Uterus (tissue), 4 donors: ENCODE measurements around the gene CHID1. TPM values are rescaled to one million over a fixed set of nuclear protein-coding genes. Genes with fewer than 3 reads are reported as not detected.
A peak's percentile ranks its signal among the peaks of the same experiment; 100 is the strongest.

Source experiments
- DNase-seq, 2 donors: peaks; one replicate each; pipeline ENCODE4 v3.0.0-alpha.2; 2019 to 2020
- H3K27ac ChIP-seq, 2 donors: fragments of 200-600 bp; sonication (generic); 1 replicate in 1 of 2; 2 replicates in 1 of 2; pipeline ENCODE4 v1.5.1; 2016 to 2018
- H3K27me3 ChIP-seq, 2 donors: fragments of 200-600 bp; sonication (generic); one replicate each; pipeline ENCODE4 v1.5.1; 2018 to 2019; ENCODE audit warnings: control low read depth in 1 of 2
- H3K36me3 ChIP-seq, 2 donors: fragments of 200-600 bp; sonication (generic); one replicate each; pipeline ENCODE4 v1.5.1; 2019; ENCODE audit warnings: control low read depth in 1 of 2
- H3K4me1 ChIP-seq, 2 donors: fragments of 200-600 bp; sonication (generic); one replicate each; pipeline ENCODE4 v1.5.1; 2018 to 2019; ENCODE audit warnings: control low read depth in 1 of 2
- H3K4me3 ChIP-seq, 2 donors: fragments of 200-600 bp; sonication (generic); 1 replicate in 1 of 2; 2 replicates in 1 of 2; pipeline ENCODE4 v1.5.1; 2018 to 2019; ENCODE audit warnings: mild to moderate bottlenecking in 1 of 2
- H3K9me3 ChIP-seq, 2 donors: fragments of 200-600 bp; sonication (generic); one replicate each; pipeline ENCODE4 v1.5.1; 2019; ENCODE audit warnings: control low read depth in 1 of 2
- POLR2A ChIP-seq, 2 donors: fragments of 450-650 bp; IDR thresholded peaks; one replicate each; pipeline ENCODE4 v1.6.1; 2016; ENCODE audit warnings: antibody characterized with exemption in 2 of 2, mild to moderate bottlenecking in 1 of 2, moderate library complexity in 1 of 2
- intact Hi-C: fragments of 100-400 bp; cut with DNase I; formaldehyde crosslinking; loops from one replicate; pipeline ENCODE4 v1.15.1; 2023; ENCODE audit warnings: low total_unique reads
- total RNA-seq, 4 donors: library from RNA; depleted of rRNA in 3 of 4; stranded (reverse); fragments of >200 nt in 3 of 4; gene quantifications; one replicate each; pipeline versions ENCODE4 v1.1.0 to v1.2.4, GENCODE V29; 2014 to 2023
- TF ChIP-seq, protein P1 (sequence below), 4 experiments: fragments of 200-600 bp in 2 of 4; fragments of 450-650 bp in 2 of 4; sonication (generic) in 2 of 4; IDR thresholded peaks; one replicate each; pipeline ENCODE4 v1.5.1; 2016 to 2019; ENCODE audit warnings: antibody characterized with exemption in 4 of 4, mild to moderate bottlenecking in 2 of 4, moderate library complexity in 1 of 4
- donor health status: DM: yes; HTN: yes; CAD: no.

Gene CHID1
- total RNA-seq, 4 donors from 2014 or later = 20.3 to 57.9 (median 48.4) TPM

DNA sequence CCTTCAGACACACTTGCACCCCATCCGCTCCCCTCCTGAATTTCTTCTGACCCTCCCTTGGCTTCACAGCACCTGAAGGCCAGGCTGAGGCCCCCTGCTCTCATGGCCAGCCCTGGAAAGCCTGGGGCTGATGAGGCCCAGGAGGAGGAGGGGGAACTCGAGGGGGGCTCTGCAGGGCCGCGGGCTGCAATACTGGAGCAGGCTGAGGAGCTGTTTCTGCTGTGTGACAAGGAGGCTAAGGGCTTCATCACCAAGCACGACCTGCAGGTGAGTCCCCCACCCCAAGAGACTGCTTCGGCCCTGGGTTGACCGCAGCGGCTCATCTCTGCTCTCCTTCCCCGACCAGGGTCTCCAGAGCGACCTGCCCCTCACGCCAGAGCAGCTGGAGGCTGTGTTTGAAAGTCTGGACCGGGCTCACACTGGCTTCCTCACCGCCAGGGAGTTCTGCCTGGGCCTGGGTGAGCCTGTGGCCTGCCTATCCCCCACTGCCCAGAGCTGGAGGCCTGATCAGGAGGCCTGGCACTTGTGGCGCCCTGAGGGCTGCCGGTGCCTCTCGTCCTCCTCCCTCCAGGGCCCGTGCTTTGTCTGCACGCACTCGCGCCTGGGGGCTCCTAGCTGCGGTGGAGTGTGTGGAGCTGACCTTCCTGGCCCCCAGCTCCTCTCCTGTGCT lies 82.0 kb downstream of the CHID1 start:
- intact Hi-C loops = no loop called here
- no peak overlapping the region for H3K4me3 ChIP-seq
- peaks cover 20 to 24% of the 10 kb centered on the region in 2 donors for H3K27me3 ChIP-seq
- peak overlapping the region; percentile 11 to 53 for H3K27ac ChIP-seq
- H3K4me1 ChIP-seq = peaks cover 0 to 50% of the 10 kb centered on the region in 2 donors
- H3K9me3 ChIP-seq = no peaks in the 10 kb centered on the region
- no peak for DNase-seq
- TF ChIP-seq POLR2A (IDR thresholded peaks at IDR 0.05) = peak in 1 of 2 donors; percentile 8
- TF ChIP-seq, protein P1, sequence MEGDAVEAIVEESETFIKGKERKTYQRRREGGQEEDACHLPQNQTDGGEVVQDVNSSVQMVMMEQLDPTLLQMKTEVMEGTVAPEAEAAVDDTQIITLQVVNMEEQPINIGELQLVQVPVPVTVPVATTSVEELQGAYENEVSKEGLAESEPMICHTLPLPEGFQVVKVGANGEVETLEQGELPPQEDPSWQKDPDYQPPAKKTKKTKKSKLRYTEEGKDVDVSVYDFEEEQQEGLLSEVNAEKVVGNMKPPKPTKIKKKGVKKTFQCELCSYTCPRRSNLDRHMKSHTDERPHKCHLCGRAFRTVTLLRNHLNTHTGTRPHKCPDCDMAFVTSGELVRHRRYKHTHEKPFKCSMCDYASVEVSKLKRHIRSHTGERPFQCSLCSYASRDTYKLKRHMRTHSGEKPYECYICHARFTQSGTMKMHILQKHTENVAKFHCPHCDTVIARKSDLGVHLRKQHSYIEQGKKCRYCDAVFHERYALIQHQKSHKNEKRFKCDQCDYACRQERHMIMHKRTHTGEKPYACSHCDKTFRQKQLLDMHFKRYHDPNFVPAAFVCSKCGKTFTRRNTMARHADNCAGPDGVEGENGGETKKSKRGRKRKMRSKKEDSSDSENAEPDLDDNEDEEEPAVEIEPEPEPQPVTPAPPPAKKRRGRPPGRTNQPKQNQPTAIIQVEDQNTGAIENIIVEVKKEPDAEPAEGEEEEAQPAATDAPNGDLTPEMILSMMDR (IDR thresholded peaks at IDR 0.05) = no peak
- H3K36me3 ChIP-seq = no peaks in the 10 kb centered on the region

DNA sequence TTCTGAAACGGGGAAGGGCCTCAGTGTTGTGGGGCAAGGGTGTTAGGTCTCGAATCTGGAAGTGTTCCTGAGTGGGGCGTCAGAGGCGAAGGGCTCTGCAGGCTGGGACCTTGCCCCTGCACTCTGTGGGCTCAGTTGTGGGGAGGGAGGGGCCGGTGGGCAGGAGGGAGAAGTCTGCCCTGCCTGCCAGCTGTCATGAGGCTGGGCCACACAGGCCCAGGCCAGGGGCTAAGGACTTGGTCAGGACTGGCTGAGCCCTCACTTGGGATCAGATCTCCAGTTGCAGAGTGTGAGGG lies 82.8 kb downstream of the CHID1 start, which contains the start of gene CRACR2B:
Gene CRACR2B (plus strand): TSS at position 23 of the 296 bp plus-strand sequence. CDS start 689 bp downstream, outside the sequence.
- no peak for TF ChIP-seq POLR2A (IDR thresholded peaks at IDR 0.05)
- TF ChIP-seq, protein P1 (IDR thresholded peaks at IDR 0.05) = no peak
- no peaks in the 10 kb centered on the region for H3K36me3 ChIP-seq
- no peaks in the 10 kb centered on the region for H3K9me3 ChIP-seq
- peaks cover 0 to 48% of the 10 kb centered on the region in 2 donors for H3K4me1 ChIP-seq
- H3K27ac ChIP-seq = peak within 1 kb of the TSS; percentile 55 to 60
- intact Hi-C loops = no loop called here
- peak within 1 kb of the TSS in 1 of 2 donors; percentile 11 for H3K4me3 ChIP-seq
- H3K27me3 ChIP-seq = peaks cover 20 to 24% of the 10 kb centered on the region in 2 donors
- DNase-seq = no peak

DNA sequence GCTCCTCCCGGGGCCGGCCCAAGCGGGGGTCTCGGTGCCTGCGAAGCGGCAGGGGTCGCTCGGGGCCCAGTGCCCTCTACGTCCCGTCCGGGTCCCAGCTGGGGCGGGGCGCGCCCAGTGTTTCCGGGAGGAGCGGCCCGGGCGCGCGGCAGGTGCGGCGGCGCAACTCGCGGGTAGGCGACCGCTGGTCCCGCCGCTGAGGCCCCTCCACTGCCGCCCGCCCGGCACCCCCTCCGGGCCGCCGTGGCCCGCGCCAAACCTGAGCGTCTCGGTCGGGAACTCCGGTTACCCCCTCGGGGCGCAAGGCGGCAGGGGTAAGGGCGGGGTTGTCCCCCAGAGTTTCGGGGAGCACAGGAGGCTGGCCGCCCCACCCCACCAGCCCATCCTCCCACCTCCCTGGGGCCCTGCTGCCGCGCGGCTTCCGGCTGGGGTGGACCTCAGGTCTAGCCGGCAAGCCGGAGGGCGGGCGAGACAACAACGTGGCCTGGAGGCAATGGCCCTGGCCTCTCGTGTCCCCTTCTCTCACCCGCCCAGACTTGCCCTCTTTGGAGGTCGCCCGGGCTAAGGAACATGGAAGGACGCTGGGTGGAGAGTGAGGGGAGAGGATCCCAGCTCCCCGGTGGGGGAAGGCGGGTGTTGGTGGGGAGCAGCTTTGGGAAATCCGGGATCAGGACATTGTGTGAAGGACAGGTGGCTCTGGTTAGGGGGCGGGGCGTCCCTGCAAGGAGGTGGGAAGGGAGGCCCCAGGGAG lies 83.3 kb downstream of the CHID1 start:
- peaks cover 0 to 45% of the 10 kb centered on the region in 2 donors for H3K4me1 ChIP-seq
- intact Hi-C loops = no loop called here
- H3K36me3 ChIP-seq = no peaks in the 10 kb centered on the region
- TF ChIP-seq, protein P1 (IDR thresholded peaks at IDR 0.05) = no peak
- no peak for TF ChIP-seq POLR2A (IDR thresholded peaks at IDR 0.05)
- H3K27ac ChIP-seq = peak overlapping the region; percentile 55 to 60
- peak overlapping the region in 1 of 2 donors; percentile 11 for H3K4me3 ChIP-seq
- no peaks in the 10 kb centered on the region for H3K9me3 ChIP-seq
- DNase-seq = no peak
- H3K27me3 ChIP-seq = peaks cover 20 to 24% of the 10 kb centered on the region in 2 donors

DNA sequence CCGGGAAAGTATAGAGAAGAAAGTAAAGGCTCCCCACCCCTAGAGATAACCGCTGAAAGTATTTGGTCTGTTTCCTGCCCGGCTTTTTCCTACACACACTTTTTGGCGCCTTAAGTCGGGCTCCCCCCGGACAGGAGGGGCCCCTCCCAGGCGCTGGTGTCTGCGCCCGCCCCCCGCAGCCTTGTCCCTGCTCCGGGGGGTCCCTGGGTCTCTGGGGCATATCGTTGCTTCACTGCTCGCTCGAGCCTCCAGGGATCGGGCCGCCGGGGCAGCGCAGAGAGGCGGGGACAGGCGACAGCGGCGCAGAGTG lies 83.8 kb downstream of the CHID1 start:
- peaks cover 0 to 40% of the 10 kb centered on the region in 2 donors for H3K4me1 ChIP-seq
- H3K36me3 ChIP-seq = no peaks in the 10 kb centered on the region
- H3K27ac ChIP-seq = peak overlapping the region; percentile 55 to 60
- DNase-seq = no peak
- intact Hi-C loops = no loop called here
- H3K27me3 ChIP-seq = peaks cover 20 to 24% of the 10 kb centered on the region in 2 donors
- peak overlapping the region in 1 of 2 donors; percentile 11 for H3K4me3 ChIP-seq
- TF ChIP-seq POLR2A (IDR thresholded peaks at IDR 0.05) = no peak
- TF ChIP-seq, protein P1 (IDR thresholded peaks at IDR 0.05) = no peak
- H3K9me3 ChIP-seq = no peaks in the 10 kb centered on the region

DNA sequence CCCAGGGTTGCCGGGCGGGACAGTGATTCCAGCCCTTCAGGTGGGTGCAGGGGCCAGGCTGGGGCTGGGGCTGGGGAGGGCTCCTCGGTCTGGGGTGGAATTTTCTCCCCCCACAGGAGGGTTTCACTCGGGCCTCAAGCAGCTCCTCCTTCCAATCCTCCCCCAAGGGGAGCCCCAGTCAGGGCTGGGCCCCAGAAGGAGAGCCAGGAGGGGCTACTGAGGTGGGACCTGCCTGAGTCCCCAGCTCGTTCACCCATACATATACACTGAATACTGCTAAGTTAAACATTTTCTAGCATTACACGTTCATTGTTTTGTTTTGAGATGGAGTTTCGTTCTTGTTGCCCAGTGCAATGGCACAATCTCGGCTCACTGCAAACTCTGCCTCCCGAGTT lies 84.4 kb downstream of the CHID1 start:
- Histone ChIP-seq H3K27me3 (peaks cover 20 to 24% of the 10 kb centered on the region in 2 donors), H3K4me3 (no peak overlapping the region), H3K9me3 (no peaks in the 10 kb centered on the region), H3K27ac (no peak overlapping the region), H3K4me1 (peaks cover 0 to 41% of the 10 kb centered on the region in 2 donors), H3K36me3 (no peaks in the 10 kb centered on the region)
- TF ChIP-seq, protein P1 (IDR thresholded peaks at IDR 0.05) = no peak
- TF ChIP-seq POLR2A (IDR thresholded peaks at IDR 0.05) = no peak
- intact Hi-C loops = no loop called here
- DNase-seq = no peak
